Stimulated activated CD4-positive, alpha-beta T cell treated with anti-CD3 and anti-CD28 coated beads, Interleukin-1b, Interleukin-23, amount 100 ng/mL, for 48 hours (primary cell): ENCODE results near the gene LILRB5.
A peak's percentile ranks its signal among the peaks of the same experiment; 100 is the strongest.
"Not testable (repeated sequence)": the region's sequence is repeated elsewhere in the genome, so short reads cannot be mapped to it uniquely, and the experiment has no call there.

Experiments
- DNase-seq: peaks from one replicate; pipeline ENCODE4 v3.0.0-alpha.2; 2020

Gene LILRB5

GRCh38 chr19:54209811-54210494 lies 47.1 kb downstream of the LILRB5 start:
- no peak for DNase-seq

GRCh38 chr19:54209058-54209810 lies 47.8 kb downstream of the LILRB5 start:
- DNase-seq: peak; percentile 20

DNA sequence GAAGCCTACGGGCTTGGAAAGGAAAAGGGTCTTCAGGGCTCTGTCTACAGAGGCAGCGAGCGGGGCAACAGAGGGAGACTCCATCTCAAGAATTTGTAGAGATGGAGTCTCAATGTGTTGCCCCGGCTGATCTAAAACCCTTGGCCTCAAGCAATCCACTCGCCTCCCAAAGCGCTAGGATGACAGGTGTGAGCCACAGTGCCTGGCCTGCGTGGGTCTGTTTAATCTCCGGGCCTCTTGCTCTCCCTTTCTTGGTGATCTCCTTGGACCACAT lies 48.4 kb downstream of the LILRB5 start:
- DNase-seq: peak; percentile 31

GRCh38 chr19:54207983-54208783 lies 48.9 kb downstream of the LILRB5 start:
- DNase-seq: peak; percentile 63

DNA sequence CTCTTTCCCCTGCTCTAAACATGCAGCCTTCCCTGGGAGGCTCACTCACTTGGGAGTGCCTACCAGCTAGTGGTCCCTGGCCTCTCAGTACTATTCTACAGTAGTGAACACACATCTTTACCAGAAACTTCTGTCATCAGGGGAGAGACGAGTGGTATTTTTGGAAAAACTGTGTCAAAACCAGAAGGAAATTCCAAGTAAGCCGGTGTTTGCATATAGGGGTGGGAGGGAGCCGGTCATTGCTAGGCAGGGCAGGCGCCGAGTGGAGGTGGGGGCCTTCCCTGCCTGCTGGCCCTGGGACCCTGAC lies 49.4 kb downstream of the LILRB5 start:
- no peak for DNase-seq

DNA sequence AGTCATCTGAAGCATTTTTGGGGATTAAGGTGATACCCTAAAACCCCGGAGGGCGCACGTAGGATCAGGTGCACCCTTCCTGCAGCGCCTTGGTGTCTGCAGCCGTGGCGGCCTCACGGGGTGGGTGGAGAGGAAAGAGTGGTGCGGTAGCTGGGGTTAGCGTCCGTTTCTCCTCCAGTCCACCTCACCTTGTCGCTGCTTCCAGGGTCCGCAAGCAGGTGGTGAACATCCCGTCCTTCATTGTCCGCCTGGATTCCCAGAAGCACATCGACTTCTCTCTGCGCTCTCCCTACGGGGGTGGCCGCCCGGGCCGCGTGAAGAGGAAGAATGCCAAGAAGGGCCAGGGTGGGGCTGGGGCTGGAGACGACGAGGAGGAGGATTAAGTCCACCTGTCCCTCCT lies 49.9 kb downstream of the LILRB5 start:
- not testable (repeated sequence) for DNase-seq

DNA sequence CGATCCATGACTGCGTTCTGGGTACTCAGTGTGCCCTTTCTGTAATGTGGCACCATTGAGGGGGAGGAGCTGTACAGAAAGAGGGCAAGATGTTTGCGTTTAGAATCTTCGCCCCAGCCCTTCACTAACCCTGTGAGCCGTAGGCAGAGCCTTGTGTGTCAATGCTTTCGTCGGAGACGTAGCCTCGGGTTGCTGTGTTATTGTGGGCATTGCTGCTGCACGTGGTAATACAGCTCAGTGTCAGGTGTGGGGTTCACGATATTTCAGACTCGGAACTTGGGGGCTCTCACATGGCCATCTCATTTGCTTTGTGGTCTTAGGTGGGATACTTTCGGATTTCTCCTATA lies 50.3 kb downstream of the LILRB5 start:
- DNase-seq: no peak

DNA sequence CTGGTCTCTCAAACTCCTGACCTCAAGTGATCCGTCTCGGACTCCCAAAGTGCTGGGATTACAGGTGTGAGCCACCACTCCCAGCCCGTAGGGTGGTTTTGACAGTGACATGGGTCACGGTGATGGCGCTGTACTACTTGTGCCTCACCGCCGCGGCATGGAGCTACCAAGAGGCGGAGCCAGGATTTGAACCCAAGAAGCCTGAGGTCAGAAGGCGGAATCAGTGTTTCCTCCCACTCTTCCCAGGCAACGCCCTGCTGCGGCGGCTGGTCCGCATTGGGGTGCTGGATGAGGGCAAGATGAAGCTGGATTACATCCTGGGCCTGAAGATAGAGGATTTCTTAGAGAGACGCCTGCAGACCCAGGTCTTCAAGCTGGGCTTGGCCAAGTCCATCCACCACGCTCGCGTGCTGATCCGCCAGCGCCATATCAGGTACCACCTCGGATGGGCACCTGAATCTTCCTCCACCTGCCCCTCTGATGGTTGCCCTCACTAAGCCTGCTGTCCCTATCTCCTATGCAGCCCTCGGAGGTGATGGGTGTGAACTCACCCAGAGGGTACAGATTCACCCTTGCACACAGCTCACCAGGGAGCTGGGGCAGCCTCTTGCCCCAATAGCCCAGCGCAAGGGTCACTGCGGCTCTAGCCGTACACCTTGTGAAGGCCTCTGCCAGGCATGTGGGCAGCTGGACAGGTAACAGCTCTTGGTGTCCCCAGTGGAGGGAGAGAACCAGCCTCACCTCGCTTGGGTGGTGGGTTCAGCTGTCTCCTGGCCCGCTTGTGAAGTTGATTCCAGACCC lies 50.8 kb downstream of the LILRB5 start:
- no peak for DNase-seq

DNA sequence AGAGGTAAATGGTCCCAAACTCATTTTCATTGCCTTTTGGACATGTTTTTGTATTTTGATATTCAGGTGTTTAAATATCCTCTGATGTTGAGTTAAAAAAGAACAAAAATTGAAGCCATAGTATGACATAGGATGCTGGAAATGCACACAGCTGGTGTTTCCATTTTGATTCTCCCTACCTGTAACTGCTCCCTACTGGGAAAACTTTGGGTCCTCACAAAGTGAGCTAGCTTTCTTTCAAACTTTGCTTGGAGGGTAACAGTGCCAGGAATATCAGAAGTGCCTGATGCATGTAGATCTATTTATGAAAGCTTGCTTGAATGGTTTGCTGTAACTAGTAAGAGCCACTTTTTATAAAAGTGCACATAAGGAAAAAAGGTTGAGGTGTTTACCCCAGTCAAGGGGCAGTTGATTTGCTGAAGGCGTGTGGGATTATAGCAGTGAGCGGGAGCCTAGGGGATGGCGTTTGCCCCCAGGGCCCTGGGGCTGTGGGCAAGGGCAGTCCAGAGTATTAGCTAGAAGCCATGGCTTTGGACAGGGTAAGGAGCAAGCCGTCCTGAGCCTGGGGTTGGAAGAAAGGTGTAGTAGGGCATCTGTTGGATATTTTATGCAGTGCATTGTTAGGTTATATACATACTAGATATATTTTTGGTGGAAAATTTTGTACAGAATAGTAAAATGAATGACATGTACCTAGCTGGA lies 52.2 kb downstream of the LILRB5 start:
- DNase-seq: no peak

DNA sequence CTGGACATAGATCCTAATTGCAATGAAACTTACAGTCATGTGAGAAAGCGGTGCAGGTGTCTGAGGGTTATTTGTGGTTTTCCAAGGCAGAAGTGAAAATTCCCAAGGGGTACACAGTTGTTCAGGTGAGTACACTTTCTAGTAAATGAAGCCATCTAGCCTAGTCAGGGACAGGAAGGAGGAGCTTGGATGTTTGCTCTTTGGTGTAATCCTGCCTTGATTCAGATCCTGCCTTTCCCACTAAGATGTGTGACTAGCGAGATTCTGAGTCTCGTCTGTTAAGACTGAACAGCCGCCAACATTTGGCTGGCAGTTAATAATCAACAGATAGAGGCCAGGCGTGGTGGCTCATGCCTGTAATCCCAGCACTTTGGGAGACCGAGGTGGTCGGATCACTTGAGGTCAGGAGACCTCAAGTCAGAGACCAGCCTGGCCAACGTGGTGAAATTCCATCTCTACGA lies 53.9 kb downstream of the LILRB5 start:
- DNase-seq: no peak

- no peak for DNase-seq
Observed at GRCh38 chr19:54201980-54202379, 55.1 kb downstream of the LILRB5 start.

- DNase-seq: peak; percentile 20
Observed at GRCh38 chr19:54201172-54201701, 55.8 kb downstream of the LILRB5 start.
